HG03066 (cell line): ENCODE results near the gene ITPRIPL2.

Source experiments
- ATAC-seq: cut with Tn5 transposase; IDR thresholded peaks from one replicate; pipeline ENCODE4 v1.9.1; 2021; ENCODE audit warnings: low read depth; ENCODE audit not compliant: unreplicated experiment

Gene ITPRIPL2

GRCh38 chr16:19139436-19140091 lies 25.8 kb downstream of the ITPRIPL2 start:
- ATAC-seq: no peak

GRCh38 chr16:19140396-19140795 lies 26.6 kb downstream of the ITPRIPL2 start:
- no peak for ATAC-seq

- no peak for ATAC-seq
These were observed 29.3 kb downstream of the ITPRIPL2 start for GRCh38 chr16:19142939-19143598.

GRCh38 chr16:19143599-19143956 lies 29.8 kb downstream of the ITPRIPL2 start:
- ATAC-seq: no peak

GRCh38 chr16:19145010-19145409 lies 31.2 kb downstream of the ITPRIPL2 start:
- no peak for ATAC-seq

- ATAC-seq: no peak
These were observed 33.4 kb downstream of the ITPRIPL2 start for GRCh38 chr16:19147126-19147525.

GRCh38 chr16:19147627-19148026 lies 33.9 kb downstream of the ITPRIPL2 start:
- no peak for ATAC-seq

- ATAC-seq: no peak
These were observed 34.4 kb downstream of the ITPRIPL2 start for GRCh38 chr16:19148189-19148588.

GRCh38 chr16:19151310-19151709 lies 37.5 kb downstream of the ITPRIPL2 start:
- no peak for ATAC-seq

GRCh38 chr16:19152042-19152441 lies 38.3 kb downstream of the ITPRIPL2 start:
- ATAC-seq: no peak

- ATAC-seq: no peak
These were observed 40.1 kb downstream of the ITPRIPL2 start for GRCh38 chr16:19153876-19154275.

GRCh38 chr16:19162085-19162484 lies 48.3 kb downstream of the ITPRIPL2 start:
- no peak for ATAC-seq

GRCh38 chr16:19163215-19163614 lies 49.5 kb downstream of the ITPRIPL2 start:
- no peak for ATAC-seq

- ATAC-seq: no peak
These were observed 50.5 kb downstream of the ITPRIPL2 start for GRCh38 chr16:19164285-19164684.

- ATAC-seq: no peak
These were observed 51.3 kb downstream of the ITPRIPL2 start for GRCh38 chr16:19165101-19165500.

- no peak for ATAC-seq
These were observed 52.7 kb downstream of the ITPRIPL2 start for GRCh38 chr16:19166500-19166899.

GRCh38 chr16:19167710-19168370 lies 54.1 kb downstream of the ITPRIPL2 start, which contains the start of gene SYT17:
SYT17 (plus strand) TSS chr16:19168240; CDS start chr16:19168647, 407 bp downstream.
- peak; percentile 65 for ATAC-seq

GRCh38 chr16:19168371-19169081 lies 54.8 kb downstream of the ITPRIPL2 start:
- ATAC-seq: no peak

GRCh38 chr16:19169082-19169639 lies 55.4 kb downstream of the ITPRIPL2 start:
- ATAC-seq: no peak

- no peak for ATAC-seq
These were observed 56.4 kb downstream of the ITPRIPL2 start for GRCh38 chr16:19170043-19170655.
